Measurements from ENCODE around the gene SAFB.

The SAFB gene

DNA sequence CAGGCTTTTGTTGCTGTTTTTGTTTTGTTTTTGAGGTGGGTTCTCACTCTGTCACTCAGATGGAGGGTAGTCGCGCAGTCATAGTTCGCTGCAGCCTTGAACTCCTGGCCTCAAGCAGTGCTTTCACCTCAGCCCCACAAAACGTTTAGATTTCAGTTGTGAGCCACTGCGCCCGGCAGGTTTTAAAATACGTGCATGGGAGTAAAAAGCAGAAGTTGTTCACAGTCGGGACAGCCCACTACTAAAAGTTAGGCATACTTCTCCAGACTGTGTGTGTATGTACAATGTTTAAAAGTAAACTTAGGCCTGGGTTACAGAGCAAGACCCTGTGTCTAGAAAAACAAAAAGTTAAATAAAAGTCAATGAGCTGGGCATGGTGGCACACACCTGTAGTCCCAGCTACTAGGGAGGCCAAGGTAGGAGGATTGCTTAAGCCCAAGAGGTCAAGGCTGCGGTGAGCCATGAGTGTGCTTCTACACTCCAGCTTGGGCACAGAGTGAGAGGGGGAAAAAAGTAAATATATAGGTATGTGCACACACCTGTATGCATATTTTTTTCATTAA lies 6.1 kb downstream of the SAFB start:
- no peak for DNase-seq

DNA sequence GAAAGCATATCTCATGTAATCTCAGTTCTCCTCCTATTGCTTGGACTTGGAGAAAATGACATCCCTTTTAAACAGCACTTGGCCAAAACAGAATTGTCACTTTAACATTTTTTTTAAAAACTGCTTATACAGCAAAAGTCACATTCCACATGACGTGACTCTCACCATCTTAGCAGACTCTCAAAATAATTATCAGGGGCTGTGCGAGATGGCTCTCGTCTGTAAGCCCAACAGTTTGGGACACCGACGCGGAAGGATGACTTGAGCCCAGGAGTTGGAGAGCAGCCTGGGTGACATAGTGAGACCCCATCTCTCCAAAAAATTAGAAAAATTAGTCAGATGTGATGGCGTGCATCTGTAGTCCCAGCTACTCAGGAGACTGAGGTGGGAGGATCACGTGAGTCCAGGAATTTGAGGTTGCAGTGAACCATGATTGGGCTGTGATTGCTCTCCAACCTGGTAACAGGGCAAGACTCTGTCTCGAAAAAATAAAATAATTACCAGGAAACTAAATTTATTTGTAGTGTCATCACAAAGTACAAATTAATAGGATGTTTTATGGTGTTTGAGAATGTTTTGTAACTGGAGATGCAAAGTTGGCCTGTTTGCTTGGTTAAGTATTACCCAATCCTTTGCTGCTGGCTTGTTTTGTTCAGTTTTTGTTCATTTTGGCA lies 8.8 kb downstream of the SAFB start:
- no peak for DNase-seq

DNA sequence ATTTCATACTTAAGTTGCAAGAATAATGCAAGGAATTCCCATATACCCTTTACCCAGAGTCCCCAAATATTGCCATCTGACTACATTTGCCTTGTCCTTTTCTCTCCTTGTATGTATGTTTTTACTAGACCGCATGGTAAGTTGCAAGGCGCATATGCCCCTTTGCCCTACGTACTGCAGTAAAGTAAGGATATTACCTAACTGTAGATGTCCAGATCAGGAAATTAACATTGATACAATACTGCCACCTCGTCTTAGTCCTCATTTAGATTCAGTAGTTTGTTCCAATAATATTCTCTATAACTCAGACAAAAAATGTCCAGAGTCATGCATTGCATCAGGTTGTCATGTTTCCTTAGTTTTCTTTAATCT lies 9.3 kb downstream of the SAFB start:
- DNase-seq: no peak

DNA sequence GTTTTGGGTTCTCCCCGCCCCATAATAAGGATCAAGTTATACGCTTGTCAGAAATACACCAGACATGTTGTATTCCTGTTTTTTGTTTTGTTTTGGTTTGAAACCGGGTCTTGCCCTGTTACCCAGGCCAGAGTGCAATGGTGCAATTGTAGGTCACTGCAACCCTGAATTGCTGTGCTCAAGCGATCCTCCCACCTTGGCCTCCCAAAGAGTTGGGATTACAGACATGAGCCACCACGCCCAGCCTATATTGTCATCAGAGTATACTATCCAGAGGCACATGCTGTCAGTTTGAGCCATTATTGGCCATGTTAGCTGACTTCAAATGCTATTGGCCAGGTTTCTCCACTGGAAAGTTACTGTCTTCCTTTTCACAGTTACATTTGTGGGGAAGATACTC lies 9.8 kb downstream of the SAFB start:
- DNase-seq: no peak

DNA sequence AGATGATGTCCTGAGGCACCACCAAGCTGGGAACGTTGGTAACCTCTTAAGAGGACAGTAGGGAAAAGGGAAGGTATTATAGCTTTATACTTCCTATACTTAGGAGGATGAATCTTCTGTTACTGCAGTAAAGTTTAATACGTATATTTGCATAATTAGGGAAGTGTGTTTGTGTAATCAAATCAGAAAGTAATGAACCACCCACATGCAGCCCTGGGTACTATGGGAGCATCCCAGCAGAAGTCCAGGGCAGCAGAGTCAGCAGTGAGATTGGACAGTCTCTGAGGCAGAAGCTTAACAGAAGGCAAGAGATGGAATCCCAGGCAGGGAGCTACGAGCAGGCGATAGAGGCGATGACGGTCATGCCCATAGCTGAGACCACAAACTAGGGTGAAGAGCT lies 12.5 kb downstream of the SAFB start:
- DNase-seq: no peak

DNA sequence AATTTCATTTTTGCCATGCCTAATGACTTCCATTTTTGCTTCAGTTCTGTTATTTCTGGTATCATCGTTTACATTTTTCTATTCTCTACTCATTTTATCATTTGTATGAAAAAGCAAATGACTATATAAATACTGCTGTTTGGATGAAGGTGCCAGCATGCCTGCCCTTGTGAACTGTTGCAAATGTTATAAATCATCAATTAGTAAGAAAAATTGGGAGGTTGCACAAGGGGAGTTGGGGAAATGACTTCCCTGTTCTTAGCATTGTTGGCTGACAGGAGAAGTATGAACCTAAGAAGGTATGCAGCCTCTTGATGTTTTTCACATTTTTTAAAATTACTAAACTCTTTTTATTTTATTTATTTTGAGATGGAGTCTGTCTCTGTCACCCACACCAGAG lies 15.1 kb downstream of the SAFB start:
- DNase-seq: no peak

DNA sequence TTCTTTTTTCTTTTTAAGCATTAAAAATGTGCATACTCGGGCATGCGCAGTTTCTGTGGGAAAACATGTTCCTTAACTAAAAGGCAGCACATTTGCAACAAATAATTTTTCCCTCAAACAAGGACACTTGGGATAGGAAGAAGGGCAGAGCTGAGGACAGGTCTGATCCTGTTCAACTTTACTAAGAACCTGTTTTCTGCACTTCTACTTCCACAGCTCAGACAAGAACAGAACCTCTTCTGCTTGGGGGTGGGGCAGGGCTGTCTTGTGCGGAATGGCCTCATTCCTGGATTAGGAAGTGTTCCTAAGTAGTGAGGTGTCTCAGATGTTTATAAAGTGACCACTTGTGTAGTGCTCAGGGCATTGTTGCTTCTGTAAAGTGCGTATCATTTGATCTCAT lies 18.3 kb downstream of the SAFB start:
- DNase-seq: no peak

DNA sequence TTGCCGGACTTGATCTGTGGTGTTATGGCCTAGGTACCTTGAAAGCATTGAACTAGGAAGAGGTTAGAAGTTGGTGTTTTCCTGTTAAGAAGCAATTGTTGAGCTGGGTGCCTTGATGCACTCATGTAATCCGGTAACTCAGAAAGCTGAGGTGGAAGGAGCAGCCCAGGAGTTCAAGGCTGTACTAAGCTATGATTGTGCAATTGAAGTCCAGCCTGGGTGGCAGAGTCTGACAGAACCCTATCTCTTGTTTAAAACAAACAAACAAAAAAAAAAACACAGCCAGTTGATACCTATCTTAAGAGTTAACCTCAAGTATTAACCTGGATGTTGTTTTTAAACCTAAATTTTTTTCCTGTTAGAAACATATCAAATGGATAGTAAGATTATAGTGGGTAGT lies 19.3 kb downstream of the SAFB start:
- no peak for DNase-seq

DNA sequence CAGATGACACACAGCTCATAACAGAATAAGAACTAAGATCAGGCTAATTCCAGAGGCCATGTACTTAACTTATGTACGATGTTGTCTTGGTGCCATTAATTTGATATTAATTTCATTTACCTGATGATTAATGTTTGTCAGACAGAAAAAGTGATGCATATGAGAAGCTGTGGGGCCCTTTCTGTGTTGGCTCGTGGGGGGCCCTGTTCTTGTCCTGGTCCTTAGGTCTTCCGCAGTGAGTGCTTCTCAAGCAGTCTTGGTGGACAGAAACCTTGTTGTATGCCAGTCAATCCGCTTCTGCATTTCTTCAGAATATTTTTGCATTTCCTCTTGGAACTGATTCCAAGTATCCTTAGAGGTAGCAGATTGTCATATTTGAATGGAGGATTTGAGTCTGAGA lies 20.2 kb downstream of the SAFB start:
- DNase-seq: no peak

DNA sequence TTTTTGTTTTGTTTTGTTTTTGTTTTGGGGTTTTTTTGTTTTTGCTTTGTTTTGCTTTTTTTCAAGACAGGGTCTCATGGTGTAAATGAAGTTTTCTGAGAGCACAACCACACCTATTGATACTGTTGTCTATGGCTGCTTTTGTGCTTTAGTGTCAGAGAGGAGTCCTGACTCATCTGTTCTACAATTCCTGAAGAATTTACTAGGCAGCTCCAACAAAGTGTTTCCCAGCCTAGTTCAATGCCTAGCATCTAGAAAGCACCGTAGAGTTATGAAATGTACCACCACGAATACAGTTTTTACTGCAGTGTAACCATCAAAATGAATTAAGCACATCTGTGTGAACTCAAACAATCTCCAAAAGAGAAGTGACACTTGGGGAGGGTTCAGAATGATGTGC lies 21.2 kb downstream of the SAFB start:
- DNase-seq: no peak

DNA sequence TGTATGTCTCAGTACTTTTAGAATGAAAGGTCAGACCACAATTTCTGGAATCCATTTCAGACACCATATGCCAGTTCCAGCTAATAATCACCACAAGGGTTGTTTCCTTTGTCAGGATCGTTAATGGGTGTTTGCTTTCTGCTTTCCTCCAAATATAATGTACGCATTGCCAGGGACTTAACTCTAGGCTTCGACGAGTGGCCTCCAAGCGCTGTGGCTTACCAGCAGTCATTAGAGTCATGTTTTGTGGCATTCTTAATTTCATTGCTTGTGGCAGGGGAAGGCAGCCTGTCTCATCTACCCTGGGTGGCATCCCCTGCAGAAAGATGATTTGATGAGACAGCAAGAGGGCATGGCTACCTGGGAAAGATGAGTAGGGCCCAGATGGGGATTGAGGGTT lies 22.5 kb downstream of the SAFB start:
- DNase-seq: no peak

DNA sequence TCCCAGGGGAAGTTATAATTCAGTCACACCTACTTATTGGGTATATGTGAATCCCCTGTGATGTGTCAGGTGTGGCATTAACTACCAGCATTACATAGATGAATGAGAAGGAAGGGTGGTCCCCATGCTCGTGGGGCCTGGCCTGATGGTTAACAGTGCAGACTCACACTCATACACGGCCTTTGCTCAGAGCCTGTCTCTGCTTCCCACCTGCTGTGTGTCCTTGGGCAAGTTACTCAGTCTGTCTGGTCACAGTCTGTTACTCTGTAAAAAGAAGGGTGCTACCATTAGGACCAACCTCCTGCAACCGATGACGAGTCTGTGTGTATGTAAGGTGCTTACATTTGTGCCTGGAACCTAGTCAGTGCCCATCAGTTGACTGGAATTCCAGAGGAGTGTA lies 23.8 kb downstream of the SAFB start:
- no peak for DNase-seq

DNA sequence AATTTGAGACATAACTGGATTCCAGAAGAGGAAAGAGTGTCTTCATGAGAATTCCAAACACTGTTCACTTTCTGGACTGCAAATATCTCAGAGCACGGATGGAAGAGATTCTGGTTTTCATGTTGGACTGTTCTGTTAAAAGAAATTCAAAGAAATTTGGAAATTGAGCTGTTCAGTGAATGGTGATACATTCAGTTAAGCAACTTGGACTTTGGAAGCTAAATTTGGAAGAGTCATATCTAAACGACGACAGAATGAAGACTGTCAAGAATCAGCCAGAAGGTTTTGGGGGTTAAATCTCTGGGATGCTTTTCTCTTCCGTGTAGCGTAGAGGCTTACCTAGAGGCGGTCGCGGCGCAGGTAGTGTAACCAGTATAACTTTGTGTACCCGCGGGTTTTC lies 25.6 kb downstream of the SAFB start:
- DNase-seq: no peak

DNA sequence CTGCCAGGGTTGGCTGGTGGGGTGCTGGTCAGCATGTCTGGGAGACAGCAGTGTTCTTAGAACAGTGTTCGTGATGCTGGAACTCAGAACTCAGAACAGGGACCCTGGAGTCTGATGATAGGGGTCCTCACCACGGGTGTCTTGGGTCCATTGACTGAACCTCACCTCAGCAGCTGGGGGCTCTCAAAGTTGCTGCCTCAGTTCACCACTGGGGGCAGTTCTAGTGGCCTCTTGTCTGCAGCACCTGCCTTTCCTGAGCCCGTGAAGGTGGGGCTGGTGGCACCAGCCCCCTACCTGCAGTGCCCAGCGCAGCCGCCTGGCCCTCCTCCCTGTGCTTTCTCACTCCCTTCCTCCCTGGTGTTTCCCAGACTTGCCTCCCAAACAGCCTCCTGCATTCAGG lies 28.5 kb downstream of the SAFB start:
- no peak for DNase-seq

DNA sequence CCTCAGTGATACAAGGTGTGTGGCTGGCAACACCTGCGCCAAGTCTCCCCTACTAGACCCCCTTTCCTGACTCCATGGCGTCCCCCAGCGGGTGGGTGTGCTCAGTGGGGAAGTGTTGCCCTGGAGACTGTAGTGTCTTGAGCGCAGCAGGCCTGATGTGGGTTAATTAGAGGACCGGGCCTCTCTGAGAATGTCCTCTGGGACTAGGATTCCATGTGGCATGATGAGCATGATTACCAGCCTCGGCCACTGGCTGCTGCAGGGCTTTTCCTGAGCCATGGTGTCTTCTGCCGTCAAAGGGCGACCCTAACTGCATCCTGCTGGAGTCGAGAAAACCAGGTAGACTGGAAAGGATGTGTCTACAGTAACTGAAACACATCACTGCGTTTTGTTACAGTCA lies 29.4 kb downstream of the SAFB start:
- no peak for DNase-seq

DNA sequence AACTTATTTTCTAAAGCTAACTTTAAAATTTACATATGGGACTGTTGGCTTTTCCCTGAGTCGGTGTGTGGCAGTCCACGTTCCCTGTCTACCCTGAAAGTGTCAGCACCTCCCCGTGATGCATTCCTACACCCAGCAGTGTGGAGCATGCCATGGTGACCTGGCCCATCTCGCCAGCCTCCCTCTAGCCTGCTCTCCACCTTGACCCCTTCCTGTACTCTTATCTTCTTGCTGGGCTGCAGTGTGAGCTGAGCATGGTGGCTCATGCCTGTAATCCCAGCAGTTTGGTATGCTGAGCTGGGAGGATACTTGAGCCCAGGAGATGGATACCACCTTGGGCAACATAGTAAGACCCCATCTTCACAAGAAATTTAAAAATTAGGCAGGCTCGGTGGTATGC lies 32.0 kb downstream of the SAFB start:
- no peak for DNase-seq

DNA sequence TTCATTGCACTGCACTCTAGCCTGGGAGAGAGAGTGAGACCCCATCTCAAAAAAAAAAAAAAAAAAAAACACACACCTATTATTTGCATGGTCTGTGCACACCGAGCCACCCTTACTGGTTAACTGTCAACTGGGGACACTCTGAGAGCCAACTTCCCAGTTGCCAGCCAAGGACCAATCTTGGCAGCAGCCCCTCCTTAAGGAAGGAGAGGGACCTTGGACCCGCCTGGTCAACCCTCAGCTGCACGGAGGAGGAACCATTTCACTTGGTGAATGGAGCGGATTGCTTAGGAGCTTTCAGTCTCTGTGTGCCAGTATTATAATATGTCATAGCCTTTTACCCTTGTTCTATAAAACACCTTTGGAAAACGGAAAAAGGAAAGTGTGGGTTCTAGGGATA lies 32.5 kb downstream of the SAFB start:
- no peak for DNase-seq

DNA sequence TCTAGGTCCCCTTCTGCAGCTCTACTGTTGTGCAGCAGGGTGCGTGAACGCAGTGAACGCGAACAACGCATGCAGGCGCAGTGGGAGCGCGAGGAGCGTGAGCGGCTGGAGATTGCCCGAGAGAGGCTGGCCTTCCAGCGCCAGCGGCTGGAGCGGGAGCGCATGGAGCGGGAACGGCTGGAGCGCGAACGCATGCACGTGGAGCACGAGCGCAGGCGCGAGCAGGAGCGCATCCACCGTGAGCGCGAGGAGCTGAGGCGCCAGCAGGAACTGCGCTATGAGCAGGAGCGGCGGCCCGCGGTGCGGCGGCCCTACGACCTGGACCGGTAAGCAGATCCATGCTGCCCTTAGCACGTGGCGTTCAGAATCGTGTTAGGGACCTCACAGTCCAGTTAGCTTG lies 38.6 kb downstream of the SAFB start:
- DNase-seq: no peak

DNA sequence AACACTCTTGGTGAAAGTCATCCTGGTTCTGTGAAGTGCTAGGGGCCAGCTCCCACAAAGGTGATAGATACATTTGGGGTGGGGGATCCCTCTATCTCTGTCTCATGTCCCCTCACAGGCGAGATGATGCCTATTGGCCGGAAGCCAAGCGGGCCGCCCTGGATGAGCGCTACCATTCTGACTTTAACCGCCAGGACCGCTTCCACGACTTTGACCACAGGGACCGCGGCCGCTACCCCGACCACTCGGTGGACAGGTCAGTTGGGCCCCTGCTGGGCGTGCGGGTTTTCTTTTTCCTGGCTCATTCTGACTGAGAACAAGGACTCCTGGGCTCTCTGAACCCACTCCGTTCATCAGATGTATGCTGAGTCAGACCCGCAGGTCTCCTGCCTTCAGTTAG lies 41.0 kb downstream of the SAFB start:
- no peak for DNase-seq

DNA sequence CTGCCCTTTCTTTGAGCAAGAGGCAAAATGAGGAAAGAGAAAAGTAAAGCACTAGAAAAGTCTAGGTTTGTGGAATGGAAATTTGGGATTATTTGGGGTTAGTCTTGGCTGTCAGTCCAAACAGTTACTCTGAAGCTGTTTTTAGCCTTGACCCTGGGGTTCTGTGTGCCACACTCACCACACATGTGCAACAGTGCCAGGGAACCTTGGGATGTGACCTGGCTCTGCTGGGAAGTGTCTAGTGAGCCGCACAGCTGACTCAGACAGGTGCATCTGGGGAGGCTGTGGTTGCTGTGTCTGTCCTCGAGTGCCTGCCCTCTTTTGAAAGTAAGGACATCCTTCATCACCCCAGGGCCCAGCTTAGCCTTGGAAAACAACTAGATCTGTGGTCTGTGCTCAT lies 41.6 kb downstream of the SAFB start:
- DNase-seq: no peak

DNA sequence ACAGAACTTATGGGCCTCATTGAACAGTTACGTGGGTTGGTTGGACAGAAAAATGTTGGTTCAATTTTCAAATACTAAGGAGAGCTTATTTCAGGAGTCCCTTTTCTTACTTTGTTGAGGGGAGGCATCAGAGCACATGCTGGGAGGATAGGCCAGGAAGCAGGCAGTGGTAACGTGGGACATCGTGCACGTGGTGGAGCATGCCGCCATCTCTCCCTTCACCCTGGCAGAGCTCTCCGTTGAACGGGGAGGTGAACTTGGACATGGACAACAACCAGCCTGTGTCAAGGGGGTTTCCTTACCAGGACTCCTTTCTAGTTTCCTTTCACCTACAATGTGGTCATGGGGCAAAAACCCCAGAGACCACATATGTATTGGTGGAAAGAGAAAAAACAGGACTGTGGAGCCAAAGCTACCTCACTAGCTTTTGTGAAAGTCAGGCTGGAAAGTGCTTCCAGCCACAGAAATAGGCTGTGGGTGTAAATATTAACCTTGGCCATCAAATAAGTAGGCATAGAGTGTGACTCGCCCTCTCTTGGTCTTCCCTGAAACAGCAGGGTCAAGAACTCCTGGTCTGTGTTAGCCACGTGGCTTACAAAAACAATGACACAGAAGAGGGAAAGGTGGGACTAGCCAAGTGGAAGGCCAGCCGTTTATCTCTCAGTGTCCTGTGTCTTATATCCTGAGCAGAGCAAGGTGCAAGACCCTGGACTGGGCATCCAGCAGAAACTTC lies 43.1 kb downstream of the SAFB start:
- DNase-seq: no peak

DNA sequence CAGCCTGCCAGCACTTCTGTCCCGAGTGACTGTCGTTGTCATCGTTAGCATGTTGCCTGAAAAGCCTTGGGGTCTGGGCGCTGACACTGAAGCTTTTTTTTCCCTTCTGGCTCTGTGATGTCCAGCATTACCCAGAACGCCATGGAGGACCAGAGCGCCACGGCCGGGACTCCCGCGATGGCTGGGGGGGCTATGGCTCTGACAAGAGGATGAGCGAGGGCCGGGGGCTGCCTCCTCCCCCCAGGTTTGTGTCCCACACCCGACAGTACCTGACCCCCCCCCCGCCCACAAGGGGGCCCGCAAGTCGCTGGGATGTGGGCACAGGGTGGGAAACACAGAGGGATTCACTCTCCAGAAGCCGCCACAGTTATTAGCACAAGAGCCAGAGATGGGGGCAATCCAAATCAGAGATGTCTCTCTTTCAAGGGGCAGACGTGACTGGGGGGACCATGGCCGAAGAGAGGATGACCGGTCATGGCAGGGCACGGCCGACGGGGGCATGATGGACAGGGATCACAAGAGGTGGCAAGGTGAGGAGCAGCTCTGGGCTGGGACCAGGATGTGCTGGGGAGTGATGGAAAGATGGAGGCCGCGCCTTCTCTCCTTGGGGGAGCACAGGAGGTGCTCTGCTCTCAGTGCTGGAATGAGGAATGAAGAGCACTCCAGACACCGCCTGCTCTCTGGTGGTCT lies 44.2 kb downstream of the SAFB start:
- no peak for DNase-seq

DNA sequence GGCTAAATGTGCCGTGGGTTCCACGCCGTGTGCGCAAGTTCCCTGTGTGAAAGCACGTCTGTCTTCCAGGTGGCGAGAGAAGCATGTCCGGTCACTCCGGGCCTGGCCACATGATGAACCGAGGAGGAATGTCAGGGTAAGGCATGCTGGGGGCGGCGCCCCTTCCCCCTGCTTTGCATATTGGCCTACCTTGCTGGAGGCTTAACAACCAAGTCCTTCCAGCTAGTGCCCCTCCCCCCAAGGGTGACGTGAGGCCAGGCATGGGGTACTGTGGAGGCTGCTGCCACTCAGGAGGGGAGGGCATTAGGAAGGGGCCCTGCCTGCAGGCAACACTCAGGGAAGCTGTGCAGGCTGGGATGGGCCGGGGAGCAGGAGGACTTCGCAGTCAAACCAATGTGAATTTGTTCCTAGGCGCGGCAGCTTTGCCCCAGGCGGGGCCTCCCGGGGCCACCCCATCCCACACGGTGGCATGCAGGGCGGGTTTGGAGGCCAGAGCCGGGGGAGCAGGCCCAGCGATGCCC lies 44.9 kb downstream of the SAFB start:
- DNase-seq: no peak

DNA sequence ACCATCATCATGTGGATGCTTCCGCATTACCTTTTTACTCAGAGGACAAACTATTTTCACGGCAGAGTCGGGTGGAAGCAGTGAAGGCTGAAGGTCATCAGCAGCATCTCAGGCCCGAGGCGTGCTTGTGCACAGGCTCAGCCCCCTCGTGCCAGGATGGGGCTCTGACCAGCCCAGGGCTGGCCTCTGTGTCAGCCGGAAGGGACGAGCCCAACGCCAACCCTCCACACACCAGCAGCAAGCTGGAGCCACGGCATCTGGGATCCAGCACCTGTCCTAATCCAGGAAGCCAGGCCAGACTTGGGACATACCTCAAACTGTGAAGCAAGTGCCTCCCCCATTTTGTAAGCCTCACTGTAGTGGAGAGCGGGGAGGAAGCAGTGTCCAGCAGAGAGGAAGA lies 46.3 kb downstream of the SAFB start:
- DNase-seq: no peak
